ENCODE results near the gene SDHB.

DNA sequence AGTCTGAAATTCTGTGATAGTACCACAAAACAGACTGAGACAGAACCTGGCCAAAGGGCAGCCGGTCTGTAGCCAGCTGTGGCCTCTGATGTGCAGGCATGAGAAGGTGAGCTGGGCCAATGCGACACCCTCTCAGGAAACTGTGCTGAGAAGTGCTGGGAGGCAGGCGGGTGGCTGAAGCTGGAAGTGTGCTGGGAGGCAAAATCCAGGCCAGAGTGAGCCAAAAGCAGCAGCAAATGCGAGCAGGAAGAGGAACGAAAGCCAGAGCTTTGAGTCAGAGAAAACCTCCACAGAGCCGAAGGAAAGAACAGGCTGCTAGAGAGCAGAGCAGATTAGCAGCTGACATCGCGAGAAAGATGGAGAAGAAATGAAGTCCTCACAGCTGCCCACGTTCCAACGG lies 31.9 kb downstream of the SDHB start:
- TF ChIP-seq POLR2AphosphoS5 (IDR thresholded peaks at IDR 0.05; ENCODE audit: borderline replicate concordance, low read depth, low read length) (no peak), EZH2 (IDR thresholded peaks at IDR 0.05) (no peak), FOXP2 (optimal IDR thresholded peaks at IDR 0.05; ENCODE audit: control extremely low read depth, extremely low read length, insufficient read depth) (no peak)

Data from SK-N-MC (cell line).